Measurements from ENCODE around the gene VPS51.
"Not testable (repeated sequence)": the region's sequence is repeated elsewhere in the genome, so short reads cannot be mapped to it uniquely, and the experiment has no call there.

- TF ChIP-seq CTCF (conservative IDR thresholded peaks at IDR 0.05); EZH2 (IDR thresholded peaks at IDR 0.05; ENCODE audit: low read depth): not testable (repeated sequence)
These were observed 23.1 kb downstream of the VPS51 start for GRCh38 chr11:65118891-65119669.
